Ishikawa (cell line): ENCODE results near the gene MAP3K19.
A peak's percentile ranks its signal among the peaks of the same experiment; 100 is the strongest.

Source experiments
- CEBPB ChIP-seq: IDR thresholded peaks from 2 replicates; pipeline ENCODE4 v1.6.1; 2012
- CREB1 ChIP-seq: IDR thresholded peaks from 2 replicates; pipeline ENCODE4 v1.6.1; 2012; ENCODE audit warnings: low read depth
- EGR1 ChIP-seq: IDR thresholded peaks from 2 replicates; pipeline ENCODE4 v1.6.1; 2012
- EP300 ChIP-seq: IDR thresholded peaks from 2 replicates; pipeline ENCODE4 v1.6.1; 2012; ENCODE audit warnings: borderline replicate concordance
- FOXM1 ChIP-seq: IDR thresholded peaks from 2 replicates; pipeline ENCODE4 v1.6.1; 2012; ENCODE audit warnings: low read depth, borderline replicate concordance
- MAX ChIP-seq: IDR thresholded peaks from 2 replicates; pipeline ENCODE4 v1.6.1; 2012
- NFIC ChIP-seq: IDR thresholded peaks from 2 replicates; pipeline ENCODE4 v1.6.1; 2012
- RAD21 ChIP-seq: IDR thresholded peaks from 2 replicates; pipeline ENCODE4 v1.6.1; 2012; ENCODE audit warnings: low read depth
- REST ChIP-seq: IDR thresholded peaks from 2 replicates; pipeline ENCODE4 v1.6.1; 2012; ENCODE audit warnings: low read depth, mild to moderate bottlenecking
- TAF1 ChIP-seq: IDR thresholded peaks from 2 replicates; pipeline ENCODE4 v1.6.1; 2012; ENCODE audit warnings: low read depth, mild to moderate bottlenecking
- TCF12 ChIP-seq: IDR thresholded peaks from 2 replicates; pipeline ENCODE4 v1.6.1; 2012; ENCODE audit warnings: low read depth
- TEAD4 ChIP-seq: IDR thresholded peaks from 2 replicates; pipeline ENCODE4 v1.6.1; 2012
- USF1 ChIP-seq: IDR thresholded peaks from 2 replicates; pipeline ENCODE4 v1.6.1; 2012
- YY1 ChIP-seq: IDR thresholded peaks from 2 replicates; pipeline ENCODE4 v1.6.1; 2012; ENCODE audit warnings: low read depth
- ZBTB7A ChIP-seq: IDR thresholded peaks from 2 replicates; pipeline ENCODE4 v1.6.1; 2012; ENCODE audit warnings: low read depth

MAP3K19 gene

DNA sequence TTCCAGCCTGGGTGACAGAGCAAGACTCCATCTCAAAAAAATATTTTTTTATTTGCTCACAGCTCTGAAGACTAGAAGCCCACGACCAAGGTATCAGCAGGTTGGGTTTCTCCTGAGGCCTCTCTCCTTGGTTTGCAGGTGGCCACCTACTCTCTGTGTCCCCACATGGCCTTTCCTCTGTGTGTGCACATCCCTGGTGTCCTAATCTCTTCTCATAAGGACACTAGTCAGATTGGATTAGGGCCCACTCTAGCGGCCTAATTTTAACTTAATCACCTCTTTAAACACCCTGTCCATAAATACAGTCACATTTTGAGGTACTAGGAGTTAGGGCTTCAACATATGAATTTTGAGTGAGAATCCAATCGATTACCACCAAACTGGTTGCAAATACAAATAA, 2.9 kb upstream of the MAP3K19 start:
- TF ChIP-seq RAD21 (no peak), TEAD4 (no peak), TAF1 (no peak)

DNA sequence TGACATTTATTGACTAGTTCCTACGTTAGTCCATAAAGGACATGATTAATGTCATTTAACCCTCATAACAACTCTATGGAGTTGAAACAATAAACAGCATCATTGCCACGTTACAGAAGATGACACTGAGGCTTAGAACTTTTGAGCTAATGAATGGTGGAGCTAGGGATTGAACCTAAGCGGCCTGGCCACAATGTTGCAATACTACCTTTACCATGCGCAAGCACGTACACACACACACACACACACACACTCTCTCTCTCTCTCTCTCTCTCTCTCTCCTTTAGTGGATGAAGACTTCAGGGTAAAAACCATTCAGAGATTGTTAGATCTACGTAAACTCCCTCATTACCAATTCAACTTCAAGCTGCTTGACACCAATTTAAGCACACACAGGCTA, 875 bp upstream of the MAP3K19 start:
- TF ChIP-seq MAX (no peak), USF1 (no peak), CEBPB (no peak), TCF12 (no peak), YY1 (no peak), TAF1 (no peak), RAD21 (no peak), REST (no peak), EP300 (no peak), FOXM1 (no peak), TEAD4 (no peak), ZBTB7A (no peak)

- TF ChIP-seq FOXM1: no peak
- no peak for TF ChIP-seq CREB1
- no peak for TF ChIP-seq YY1
- no peak for TF ChIP-seq MAX
- no peak for TF ChIP-seq USF1
- no peak for TF ChIP-seq EP300
- TF ChIP-seq NFIC: no peak
- TF ChIP-seq TCF12: no peak
- no peak for TF ChIP-seq CEBPB
- no peak for TF ChIP-seq EGR1
- TF ChIP-seq ZBTB7A: no peak
- TF ChIP-seq RAD21: no peak
- TF ChIP-seq TAF1: no peak
Observed at GRCh38 chr2:135043345-135043744, 3.9 kb downstream of the MAP3K19 start.

DNA sequence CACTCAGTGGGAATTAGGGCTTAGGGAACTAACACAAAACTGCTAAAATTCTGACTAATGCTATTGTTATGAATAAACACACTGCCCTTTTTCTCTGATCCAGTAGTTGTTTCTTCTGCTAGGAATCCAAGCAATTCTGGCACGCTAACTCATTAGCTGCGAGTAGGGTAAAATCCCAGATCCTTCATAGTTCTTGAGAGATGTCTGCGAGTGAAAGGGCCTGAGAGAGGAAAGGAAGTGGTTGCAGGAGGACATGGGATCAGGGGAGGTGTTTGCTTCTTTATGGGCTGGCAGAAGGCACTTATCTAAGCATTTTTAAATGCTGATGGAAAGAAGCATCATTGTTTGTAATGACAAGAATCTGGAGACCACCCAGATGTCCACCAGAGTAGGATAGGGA, 9.4 kb downstream of the MAP3K19 start:
- TF ChIP-seq MAX (no peak), RAD21 (no peak), YY1 (no peak), EP300 (no peak), ZBTB7A (no peak), TCF12 (no peak), NFIC (no peak), TAF1 (no peak), CEBPB (no peak), USF1 (no peak), FOXM1 (no peak), REST (no peak), CREB1 (no peak), EGR1 (no peak), TEAD4 (no peak)

GRCh38 chr2:135030826-135031225, 16.4 kb downstream of the MAP3K19 start:
- peak; percentile 66 for TF ChIP-seq YY1
- no peak for TF ChIP-seq TAF1
- peak; percentile 89 for TF ChIP-seq REST
